ENCODE results near the gene CEP128. TPM values are rescaled to one million over a fixed set of nuclear protein-coding genes. Genes with fewer than 3 reads are reported as not detected.

Gene CEP128
- total RNA-seq, 1 donor from 2014 or later, result 4.0 TPM

- DNase-seq (ENCODE audit: low read depth in 2 of 2), result no peak
Measured at GRCh38 chr14:80776657-80777056, 164.9 kb downstream of the CEP128 start.

DNA sequence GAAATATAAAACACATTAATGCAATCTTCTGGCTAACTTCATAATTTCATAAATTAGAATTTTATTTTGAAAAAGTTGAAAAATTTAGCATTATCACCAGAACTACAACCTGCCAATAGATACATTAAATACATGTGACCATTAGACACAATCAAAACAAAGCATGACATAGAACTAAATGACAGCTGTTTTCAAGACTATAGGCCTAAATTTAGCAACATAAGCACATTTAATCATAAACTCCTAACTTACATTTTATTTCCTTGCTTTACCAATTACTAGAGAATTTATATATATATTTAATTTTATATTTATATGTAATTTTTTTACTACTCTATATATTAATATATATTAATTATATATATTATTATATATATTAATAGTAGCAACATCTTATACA lies 165.4 kb downstream of the CEP128 start:
- DNase-seq (ENCODE audit: low read depth in 2 of 2), result no peak

DNA sequence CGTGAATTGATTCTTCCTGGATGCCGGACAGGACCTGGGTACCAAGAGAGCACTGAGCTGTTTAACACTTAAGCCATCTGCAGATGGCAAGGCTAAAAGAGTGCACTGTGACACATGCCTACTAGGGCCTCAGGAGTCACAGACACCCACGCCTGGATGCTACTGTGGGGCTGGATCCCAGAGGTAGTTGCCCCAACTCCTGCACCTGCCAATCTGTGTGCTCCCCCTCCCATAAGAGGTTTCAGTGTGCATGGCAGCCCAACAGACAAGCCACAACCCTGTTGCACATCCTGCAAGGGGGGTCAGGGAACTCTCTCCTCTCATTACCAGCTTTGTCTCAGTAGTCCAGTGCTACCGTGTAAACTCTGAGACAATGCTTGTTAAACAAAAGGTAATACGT lies 169.0 kb downstream of the CEP128 start:
- DNase-seq (ENCODE audit: low read depth in 2 of 2), result no peak

- no peak for DNase-seq (ENCODE audit: low read depth in 2 of 2)
Measured at GRCh38 chr14:80771201-80771600, 170.3 kb downstream of the CEP128 start.

- peak in 1 of 2 donors; percentile 54 for DNase-seq (ENCODE audit: low read depth in 2 of 2)
Measured at GRCh38 chr14:80770114-80770908, 171.2 kb downstream of the CEP128 start.

DNA sequence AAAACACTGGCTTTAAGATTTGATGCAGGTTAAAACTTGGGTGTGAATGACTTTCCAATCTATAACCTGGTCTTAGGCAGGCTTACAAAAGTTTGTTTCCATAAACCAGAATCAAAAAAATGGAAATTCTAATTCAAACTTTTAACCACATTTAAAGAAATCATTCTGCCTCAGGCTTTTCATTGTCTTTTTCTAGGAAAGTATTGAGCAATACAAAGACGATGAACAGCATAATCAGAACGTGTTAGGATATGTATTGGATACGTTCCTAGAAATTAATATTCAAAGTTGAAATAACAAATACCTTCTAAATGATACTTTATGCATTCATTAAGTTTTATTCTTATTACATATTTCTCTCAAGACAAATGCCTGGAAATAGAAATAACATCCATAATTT lies 172.9 kb downstream of the CEP128 start:
- DNase-seq (ENCODE audit: low read depth in 2 of 2), result no peak

GRCh38 chr14:80764921-80765507 lies 176.5 kb downstream of the CEP128 start:
- DNase-seq (ENCODE audit: low read depth in 2 of 2), result no peak

- no peak for DNase-seq (ENCODE audit: low read depth in 2 of 2)
Measured at GRCh38 chr14:80764496-80764895, 177.0 kb downstream of the CEP128 start.

DNA sequence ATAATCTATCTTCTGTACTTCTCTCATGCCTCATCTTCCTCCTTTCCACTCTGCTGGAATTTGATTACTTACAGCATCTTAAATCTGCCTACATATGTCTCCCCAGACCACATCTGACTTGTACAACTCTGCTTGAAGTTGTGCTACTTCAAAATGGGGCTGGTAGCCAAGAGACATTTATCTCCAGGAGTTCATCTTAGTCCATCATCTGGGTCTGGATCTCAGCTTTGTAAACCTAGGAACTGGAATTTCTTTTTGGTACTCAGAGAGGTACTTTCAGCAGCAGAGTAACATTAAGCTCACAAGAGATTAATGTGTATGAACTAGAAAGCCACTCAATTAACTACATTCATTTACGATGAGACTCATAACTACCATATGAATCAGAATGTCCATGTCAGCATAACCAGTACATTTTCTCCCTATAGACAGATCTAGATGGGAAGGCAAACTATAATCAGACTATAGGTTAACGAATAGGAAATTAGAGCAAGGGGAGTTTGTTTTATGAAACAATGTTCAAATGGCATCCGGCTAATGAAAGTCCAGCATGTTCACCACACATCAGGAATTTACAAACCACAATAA lies 178.8 kb downstream of the CEP128 start:
- no peak for DNase-seq (ENCODE audit: low read depth in 2 of 2)

DNA sequence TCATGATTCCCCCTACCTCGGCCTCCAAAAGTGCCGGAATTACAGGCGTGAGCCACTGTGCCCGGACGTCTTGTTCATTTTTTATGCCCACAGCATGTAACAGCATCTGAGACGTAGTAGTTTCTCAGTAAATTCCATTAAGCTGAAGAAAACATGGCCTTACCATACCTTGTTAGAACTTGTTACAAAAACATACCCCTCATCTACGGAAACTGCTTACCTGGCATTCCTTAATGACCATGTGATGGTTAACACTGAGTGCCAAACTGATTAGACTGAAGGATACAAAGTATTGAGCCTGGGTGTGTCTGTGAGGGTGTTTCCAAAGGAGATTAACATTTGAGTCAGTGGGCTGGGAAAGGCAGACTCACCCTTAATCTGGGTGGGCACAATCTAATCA lies 186.8 kb downstream of the CEP128 start:
- no peak for DNase-seq (ENCODE audit: low read depth in 2 of 2)

DNA sequence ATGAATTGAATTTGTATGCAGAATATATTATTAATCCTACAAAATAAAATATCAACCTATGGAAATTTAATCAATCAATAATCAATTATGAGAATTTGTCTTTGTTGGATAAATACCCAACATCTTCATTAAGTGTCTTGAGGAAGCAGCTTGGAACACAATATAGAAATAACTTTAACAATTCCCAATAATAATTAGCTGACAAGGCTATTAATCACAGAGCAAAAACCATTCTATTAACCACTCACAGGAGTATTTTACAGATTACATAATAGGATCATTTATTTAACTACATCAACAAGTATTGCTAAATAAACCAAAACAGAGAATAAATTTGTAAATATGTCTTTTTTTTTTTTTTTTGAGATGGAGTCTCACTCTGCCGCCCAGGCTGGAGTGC lies 190.3 kb downstream of the CEP128 start:
- no peak for DNase-seq (ENCODE audit: low read depth in 2 of 2)

- no peak for DNase-seq (ENCODE audit: low read depth in 2 of 2)
Measured at GRCh38 chr14:80726211-80726610, 215.3 kb downstream of the CEP128 start.

DNA sequence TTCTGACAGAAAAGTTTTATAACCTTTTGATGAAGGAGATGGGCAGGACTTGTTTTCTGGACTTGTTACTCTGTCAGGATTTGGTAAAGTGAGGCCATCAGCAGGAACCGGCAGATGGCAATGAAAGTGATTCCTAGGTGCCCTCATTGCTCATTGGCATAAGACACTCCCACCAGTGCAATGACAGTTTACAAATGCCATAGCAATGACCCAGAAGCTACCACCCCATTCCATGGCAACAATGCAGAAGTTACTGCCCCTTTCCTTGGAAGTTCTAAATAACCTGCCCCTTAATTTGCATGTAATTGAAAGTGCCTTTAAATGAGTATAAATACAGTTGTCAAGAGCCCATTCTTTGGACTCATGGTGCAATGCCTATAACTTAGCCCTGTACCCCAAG lies 222.6 kb downstream of the CEP128 start:
- no peak for DNase-seq (ENCODE audit: low read depth in 2 of 2)

- no peak for DNase-seq (ENCODE audit: low read depth in 2 of 2)
Measured at GRCh38 chr14:80714474-80714873, 227.1 kb downstream of the CEP128 start.

DNA sequence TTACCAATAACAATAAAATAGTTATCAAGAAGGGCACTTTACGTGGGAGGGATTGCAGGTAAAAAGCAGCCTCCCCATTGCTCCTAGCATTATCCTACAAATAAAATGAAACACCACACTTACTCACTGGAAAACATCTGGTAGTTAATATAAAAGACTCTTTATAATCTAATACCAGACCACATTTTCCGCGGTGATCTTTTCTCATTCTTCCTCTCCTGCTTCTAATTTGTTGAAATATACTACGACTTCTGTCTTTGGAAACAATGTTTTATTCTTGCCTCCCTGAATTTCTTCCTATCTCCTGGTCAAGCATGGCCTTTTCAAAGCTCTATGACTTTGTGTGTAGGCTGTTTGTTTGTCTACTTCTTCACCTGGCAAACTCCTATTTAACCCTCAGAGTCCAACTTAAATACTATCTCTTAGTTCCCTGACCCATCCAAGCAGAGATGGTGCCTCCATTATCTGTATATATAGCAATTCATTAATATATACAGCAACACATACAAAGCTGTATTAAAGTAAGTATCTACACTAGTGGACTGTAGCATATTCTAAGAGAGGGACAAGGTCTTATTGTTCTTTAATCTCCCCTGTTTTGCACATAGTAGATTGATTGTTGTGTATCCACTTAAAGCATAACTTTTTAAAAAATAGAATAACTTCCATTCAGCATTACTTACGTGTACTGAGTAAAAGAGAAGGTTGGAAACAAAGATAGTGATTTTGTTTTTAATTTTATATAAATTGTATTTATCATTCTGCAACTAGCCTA lies 228.3 kb downstream of the CEP128 start:
- no peak for DNase-seq (ENCODE audit: low read depth in 2 of 2)

- no peak for DNase-seq (ENCODE audit: low read depth in 2 of 2)
Measured at GRCh38 chr14:80705241-80705980, 236.1 kb downstream of the CEP128 start.

DNA sequence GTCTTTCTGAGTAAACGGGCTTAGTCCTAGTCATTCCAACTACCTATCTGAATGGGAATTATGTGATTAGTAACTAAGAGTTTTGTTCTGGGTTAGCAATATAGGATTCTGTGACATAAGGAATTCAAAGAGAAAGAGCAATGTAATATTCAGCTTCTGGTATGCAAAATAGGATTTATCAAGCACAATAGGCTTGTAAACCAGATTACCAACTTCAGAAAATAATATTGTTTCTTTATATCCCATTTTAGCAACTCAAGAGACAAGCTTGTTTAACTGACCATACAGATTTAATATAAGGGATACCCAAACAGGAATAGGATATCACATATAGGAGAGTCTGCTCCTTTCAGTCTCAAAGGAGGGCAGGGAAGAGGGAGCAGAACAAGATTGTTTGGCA lies 240.9 kb downstream of the CEP128 start:
- no peak for DNase-seq (ENCODE audit: low read depth in 2 of 2)

DNA sequence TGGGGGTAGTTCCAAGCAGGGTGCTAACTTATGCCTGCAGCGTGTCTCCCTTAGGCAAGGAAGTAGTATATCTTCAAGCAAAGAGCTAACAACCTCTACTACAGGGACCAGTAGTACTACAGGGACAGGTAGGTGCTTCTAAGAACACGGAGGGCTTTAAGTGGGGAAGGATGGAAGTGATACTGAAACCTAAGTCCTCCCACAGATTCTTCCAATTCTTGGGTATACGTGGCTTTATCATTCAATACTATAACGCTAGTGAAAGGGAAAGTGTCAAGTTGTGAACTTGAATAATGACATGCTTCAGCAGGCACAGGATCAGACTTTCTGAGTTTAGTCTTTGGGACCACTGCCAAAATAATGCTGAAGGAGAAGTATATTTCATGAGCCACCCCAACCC lies 241.7 kb downstream of the CEP128 start:
- no peak for DNase-seq (ENCODE audit: low read depth in 2 of 2)

DNA sequence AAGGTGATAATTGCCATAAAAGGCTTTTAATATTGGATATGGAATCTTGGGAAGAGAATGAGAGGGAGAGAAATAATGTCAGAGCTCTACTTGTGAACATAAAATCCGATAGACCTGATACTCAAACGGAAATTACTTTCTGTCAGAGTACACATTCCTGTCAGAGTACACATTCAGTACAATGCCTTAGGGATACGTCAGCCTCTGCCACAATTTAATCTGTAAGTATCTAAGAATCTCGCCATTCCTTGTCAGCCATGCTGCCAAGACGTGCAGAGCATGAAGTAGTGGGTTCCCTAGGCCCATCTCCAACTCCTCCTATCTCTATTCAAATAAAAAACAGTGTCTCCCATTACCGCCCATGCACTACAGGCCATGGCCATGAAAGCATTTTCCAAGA lies 242.6 kb downstream of the CEP128 start:
- DNase-seq (ENCODE audit: low read depth in 2 of 2), result no peak

DNA sequence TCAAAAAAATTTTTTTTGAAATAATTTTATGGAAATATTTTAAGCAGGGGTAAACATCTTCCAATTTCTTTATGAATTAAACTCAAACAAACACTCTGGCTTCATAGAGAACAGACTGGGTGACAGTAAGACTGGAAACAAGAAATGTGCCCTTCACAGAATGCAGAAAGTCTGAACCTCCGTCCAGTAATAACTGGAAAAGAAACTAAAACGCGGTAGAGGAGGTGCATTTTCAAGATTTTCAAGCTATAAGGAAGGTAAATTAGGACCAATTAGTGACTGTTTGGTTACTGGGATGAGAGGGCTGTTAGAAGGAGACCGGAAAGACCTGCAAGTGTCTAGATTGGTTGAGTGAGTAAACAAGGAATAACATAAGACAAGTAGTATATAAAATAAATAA lies 245.7 kb downstream of the CEP128 start:
- no peak for DNase-seq (ENCODE audit: low read depth in 2 of 2)

- DNase-seq (ENCODE audit: low read depth in 2 of 2), result no peak
Measured at GRCh38 chr14:80692903-80693302, 248.6 kb downstream of the CEP128 start.

DNA sequence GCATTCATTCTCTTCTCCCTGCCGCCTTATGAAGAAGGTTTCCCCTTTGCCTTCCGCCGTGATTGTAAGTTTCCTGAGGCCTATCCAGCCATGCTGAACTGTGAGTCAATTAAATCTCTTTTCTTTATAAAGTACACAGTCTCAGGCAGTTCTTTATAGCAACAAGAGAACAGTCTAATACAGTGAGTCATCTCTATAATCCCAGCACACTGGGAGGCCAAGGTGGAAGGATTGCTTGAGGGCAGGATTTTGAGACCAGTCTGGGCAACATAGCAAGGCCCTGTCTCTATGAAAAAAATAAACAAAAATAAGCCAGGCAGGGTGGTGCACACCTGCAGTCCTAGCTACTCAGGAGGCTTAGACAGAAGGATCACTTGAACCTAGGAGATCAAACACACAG lies 259.9 kb downstream of the CEP128 start:
- peak in 1 of 2 donors; percentile 17 for DNase-seq (ENCODE audit: low read depth in 2 of 2)

All from dermis microvascular lymphatic vessel endothelial cell (primary cell).